GM12878 (cell line): Measurements from ENCODE around the gene SSBP4. TPM values are rescaled to one million over a fixed set of nuclear protein-coding genes. Genes with fewer than 3 reads are reported as not detected.

ENCODE experiments used
- ATAC-seq: fragments of 200-7000 bp; cut with Tn5 transposase; 3 replicates; pipeline ENCODE4 v1.9.1; 2020; ENCODE audit warnings: mild to moderate bottlenecking, moderate library complexity
- BruUV-seq: library from RNA; stranded (reverse); fragments of 400-500 nt; replicated peaks from 2 replicates; lab custom pipeline; 2021; lab: Mats Ljungman, UMichigan
- CTCF ChIA-PET: fragments of 300-600 bp; sonication (Branson Sonifier 250); formaldehyde crosslinking; extraction: SDS; loops from one replicate; lab custom pipeline; 2021; ENCODE audit warnings: inconsistent platforms; lab: Yijun Ruan, JAX
- POLR2A ChIA-PET: fragments of 350-600 bp; formaldehyde crosslinking; extraction: SDS; loops from one replicate; lab custom pipeline; 2021; ENCODE audit warnings: inconsistent platforms; lab: Charles Lee
- RAD21 ChIA-PET: fragments of 300-600 bp; sonication (Branson Sonifier 250); formaldehyde crosslinking; loops from one replicate; lab custom pipeline; 2023; ENCODE audit warnings: antibody characterized with exemption; ENCODE audit not compliant: unreplicated experiment; lab: Charles Lee
- SMC1A ChIA-PET: fragments of 300-600 bp; sonication (Branson Sonifier 250); formaldehyde crosslinking; loops from one replicate; lab custom pipeline; 2023; ENCODE audit not compliant: unreplicated experiment, uncharacterized antibody; lab: Charles Lee
- DNase-seq: peaks from one replicate; pipeline ENCODE4 v3.0.0-alpha.2; 2011; ENCODE audit warnings: low read depth, low spot score
- FAIRE-seq: peaks from 3 replicates; lab custom pipeline; 2011; peaks lifted over from hg19 to GRCh38; lab: Jason Lieb, UNC
- H2AFZ ChIP-seq: 2 replicates; pipeline ENCODE4 v1.6.0; 2011; ENCODE audit warnings: low read depth, low read length, control low read depth; ENCODE audit not compliant: control insufficient read depth
- H3K27ac ChIP-seq: 2 replicates; pipeline ENCODE4 v1.5.1; 2011; ENCODE audit warnings: control low read depth; ENCODE audit not compliant: control insufficient read depth, insufficient read depth
- H3K27me3 ChIP-seq, 2 experiments: replicated peaks in 1 of 2; 2 replicates each; pipeline versions ENCODE4 v1.6.0 to v1.6.1; 2011; ENCODE audit warnings: low read length in 1 of 2; ENCODE audit not compliant: control insufficient read depth in 2 of 2, insufficient read depth in 2 of 2
- H3K36me3 ChIP-seq, 2 experiments: 2 replicates each; pipeline ENCODE4 v1.5.1; 2011; ENCODE audit warnings: low read length in 1 of 2; ENCODE audit not compliant: control insufficient read depth in 2 of 2, insufficient read depth in 2 of 2
- H3K4me1 ChIP-seq: 2 replicates; pipeline ENCODE4 v1.6.1; 2011; ENCODE audit warnings: mild to moderate bottlenecking, low read length, moderate library complexity, mixed read lengths; ENCODE audit not compliant: control insufficient read depth, insufficient read depth
- H3K4me2 ChIP-seq: 2 replicates; pipeline ENCODE4 v1.6.0; 2011; ENCODE audit warnings: control low read depth; ENCODE audit not compliant: control insufficient read depth, insufficient read depth
- H3K4me3 ChIP-seq: fragments of 200-600 bp; sonication (generic); 2 replicates; pipeline ENCODE4 v1.5.1; 2016
- H3K79me2 ChIP-seq: 2 replicates; pipeline ENCODE4 v1.6.0; 2011; ENCODE audit warnings: low read length; ENCODE audit not compliant: control insufficient read depth, insufficient read depth
- H3K9ac ChIP-seq: 2 replicates; pipeline ENCODE4 v1.8.0; 2011; ENCODE audit warnings: low read length, control low read depth, mixed read lengths; ENCODE audit not compliant: control insufficient read depth, insufficient read depth
- H3K9me3 ChIP-seq: replicated peaks from 3 replicates; pipeline ENCODE4 v1.5.1; 2011; ENCODE audit warnings: mild to moderate bottlenecking, low read length; ENCODE audit not compliant: control insufficient read depth, insufficient read depth
- H4K20me1 ChIP-seq: 2 replicates; pipeline ENCODE4 v1.6.0; 2011; ENCODE audit not compliant: control insufficient read depth, insufficient read depth
- EP300 ChIP-seq, 2 experiments: fragments of 150-350 bp in 1 of 2; IDR thresholded peaks; 2 replicates each; pipeline ENCODE4 v1.6.1; 2011 to 2012; ENCODE audit warnings: low read depth in 2 of 2, low read length in 2 of 2, borderline replicate concordance in 1 of 2, improper control_type of control experiment in 1 of 2, inconsistent platforms in 1 of 2; ENCODE audit not compliant: control insufficient read depth in 1 of 2
- MXI1 ChIP-seq: fragments of 150-350 bp; IDR thresholded peaks from 2 replicates; pipeline ENCODE4 v1.6.1; 2011; ENCODE audit warnings: low read depth, mild to moderate bottlenecking, inconsistent platforms, low read length, improper control_type of control experiment
- NFYA ChIP-seq: IDR thresholded peaks from 2 replicates; pipeline ENCODE4 v1.6.1; 2011; ENCODE audit warnings: low read depth, mild to moderate bottlenecking, low read length, improper control_type of control experiment, borderline replicate concordance
- POLR2A ChIP-seq: IDR thresholded peaks from 2 replicates; pipeline ENCODE4 v1.6.1; 2011; ENCODE audit warnings: low read depth, mild to moderate bottlenecking, low read length
- SREBF1 ChIP-seq: IDR thresholded peaks from 2 replicates; pipeline ENCODE4 v1.6.1; 2012; ENCODE audit warnings: mild to moderate bottlenecking, low read length
- WGBS: methylation state at CpG from one replicate; pipeline ENCODE4 v1.1.6; 2016; ENCODE audit warnings: low lambda C conversion rate; ENCODE audit not compliant: insufficient replicate concordance, insufficient coverage; ENCODE audit errors: missing lambda C conversion rate; 5-methylcytosine and 5-hydroxymethylcytosine counted together
- in situ Hi-C: fragments of 300-500 bp; cut with MboI; formaldehyde crosslinking; loops from 9 replicates; pipeline ENCODE4 v1.14.3; 2018; ENCODE audit warnings: mixed read lengths
- intact Hi-C: fragments of 100-400 bp; cut with micrococcal nuclease; formaldehyde crosslinking; loops from one replicate; pipeline ENCODE4 v1.14.2; 2022; ENCODE audit not compliant: unreplicated experiment
- polyA plus RNA-seq, 11 experiments: library from polyadenylated mRNA; depleted of rRNA in 4 of 11; unstranded in 6 of 11; stranded (reverse) in 5 of 11; fragments of >200 nt; fragmentation: Nextera tagmentation in 4 of 11; fragmentation: Illumina TruSeq in 1 of 11; extraction: Ambion mirVana in 4 of 11; extraction: Trizol in 1 of 11; gene quantifications; 1 replicate in 1 of 11; 2 replicates in 10 of 11; pipeline versions ENCODE4 v1.2.1 to v1.2.3, GENCODE V29; 2011 to 2016; ENCODE audit warnings: inconsistent platforms in 2 of 11, missing spikeins in 2 of 11, low read depth in 1 of 11
- total RNA-seq, 4 experiments: library from RNA; depleted of rRNA in 3 of 4; stranded (reverse); fragments of >200 nt in 3 of 4; fragmentation: Illumina TruSeq in 1 of 4; extraction: Trizol in 1 of 4; gene quantifications; 2 replicates each; pipeline versions ENCODE4 v1.2.1 to v1.2.3, GENCODE V29; 2013 to 2021
- TF ChIP-seq, protein P1 (sequence below): IDR thresholded peaks from 2 replicates; pipeline ENCODE4 v1.6.1; 2011; ENCODE audit warnings: low read depth, mild to moderate bottlenecking, low read length, moderate library complexity, borderline replicate concordance; ENCODE audit errors: extremely low read depth
- TF ChIP-seq, protein P2 (sequence below): IDR thresholded peaks from 2 replicates; pipeline ENCODE4 v1.6.1; 2012; ENCODE audit warnings: improper control_type of control experiment, low read depth, low read length; ENCODE audit not compliant: insufficient replicate concordance
- TF ChIP-seq, protein P3 (sequence below): fragments of 450-650 bp; IDR thresholded peaks from 2 replicates; pipeline ENCODE4 v1.6.1; 2017; ENCODE audit warnings: low read depth, mild to moderate bottlenecking, moderate library complexity

SSBP4 gene
- total and polyA plus RNA-seq, 10 of the 15 experiments (the other 5 are each of a cell fraction or from before 2014, with no cell fraction given) = 0.37 to 150 (median 38.9) TPM

DNA sequence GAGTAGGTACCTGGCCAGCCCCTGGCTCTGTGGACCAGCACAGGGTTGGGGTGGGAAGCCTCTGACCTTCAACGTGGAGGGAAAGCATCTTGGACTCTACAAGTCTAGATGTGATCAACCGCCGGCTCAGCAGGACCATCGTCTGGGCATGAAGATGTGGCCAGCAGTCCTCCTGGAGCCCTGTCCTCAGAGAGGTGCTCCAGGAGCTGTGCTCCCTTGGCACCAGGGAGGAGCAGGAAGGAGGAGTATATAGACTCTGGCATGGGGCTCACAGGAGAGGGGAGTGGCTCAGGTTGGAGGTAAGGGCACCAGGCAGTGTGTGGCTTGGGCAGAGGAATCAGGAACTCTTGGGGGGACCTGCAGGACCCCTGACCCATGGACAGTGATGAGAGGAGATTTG lies 37.1 kb downstream of the SSBP4 start:
- no peaks in the 10 kb centered on the region for H3K79me2 ChIP-seq
- SMC1A ChIA-PET = no interaction called here
- TF ChIP-seq, protein P1, sequence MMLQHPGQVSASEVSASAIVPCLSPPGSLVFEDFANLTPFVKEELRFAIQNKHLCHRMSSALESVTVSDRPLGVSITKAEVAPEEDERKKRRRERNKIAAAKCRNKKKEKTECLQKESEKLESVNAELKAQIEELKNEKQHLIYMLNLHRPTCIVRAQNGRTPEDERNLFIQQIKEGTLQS = no peak
- 0 out of 2 replicates have a peak, but pooled peaks have one; percentile 16 for TF ChIP-seq POLR2A
- TF ChIP-seq, all 136 proteins: peak for 1
- H3K9ac ChIP-seq = no peak overlapping the region
- ATAC-seq (no peak), FAIRE-seq (no peak), DNase-seq (no peak)
- ChIA-PET RAD21 (no interaction called here), POLR2A (no interaction called here), CTCF (no interaction called here)
- no peaks in the 10 kb centered on the region for H4K20me1 ChIP-seq
- no peak overlapping the region for H2AFZ ChIP-seq
- no peaks in the 10 kb centered on the region for H3K27me3 ChIP-seq
- 83% methylated on average over 4 of the region's 4 CpGs for WGBS
- H3K4me1 ChIP-seq = no peaks in the 10 kb centered on the region
- no peak overlapping the region for H3K27ac ChIP-seq
- no peaks in the 10 kb centered on the region for H3K9me3 ChIP-seq
- peaks cover 18 to 33% of the 10 kb centered on the region in 2 experiments; a peak in 3 of 4 replicates for H3K36me3 ChIP-seq
- no peak overlapping the region for H3K4me3 ChIP-seq
- H3K4me2 ChIP-seq = no peak overlapping the region
- in situ Hi-C loops (loop anchor here (10.0 to 25.0 kb wide), 2 partner anchors 219 to 406 kb away; no protein-coding TSS in a partner anchor), intact Hi-C loops (loop anchor here (10.0 kb wide), 1 partner anchor 389 kb away; no protein-coding TSS in a partner anchor)
- no TSS peak for BruUV-seq

DNA sequence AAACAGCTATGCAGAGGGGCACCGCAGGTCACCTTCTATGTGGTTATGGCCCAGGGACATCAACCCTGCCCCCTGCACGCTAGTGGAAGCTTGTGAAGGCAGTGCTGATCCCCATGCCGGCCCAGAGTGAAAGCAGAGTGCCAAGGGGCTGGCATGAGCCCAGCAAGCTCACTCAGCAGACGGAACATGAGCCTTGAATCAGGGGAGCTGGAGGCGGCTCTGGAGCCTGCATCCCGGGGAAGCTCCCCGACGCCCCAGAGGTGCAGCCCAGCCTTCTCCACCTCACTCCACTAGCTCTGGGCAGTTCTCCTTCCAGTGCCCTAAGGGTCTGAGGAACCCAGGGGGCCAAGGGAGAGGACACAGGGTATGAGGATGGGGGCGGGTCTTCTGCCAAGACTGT lies 37.8 kb downstream of the SSBP4 start:
- peaks cover 21 to 33% of the 10 kb centered on the region in 2 experiments; a peak in 3 of 4 replicates for H3K36me3 ChIP-seq
- WGBS = 92% methylated on average over 9 of the region's 9 CpGs
- H3K4me1 ChIP-seq = no peaks in the 10 kb centered on the region
- DNase-seq (no peak), ATAC-seq (no peak), FAIRE-seq (no peak)
- H3K27me3 ChIP-seq = no peaks in the 10 kb centered on the region
- no peaks in the 10 kb centered on the region for H3K9me3 ChIP-seq
- no peak overlapping the region for H2AFZ ChIP-seq
- no peaks in the 10 kb centered on the region for H3K79me2 ChIP-seq
- H3K27ac ChIP-seq = no peak overlapping the region
- ChIA-PET SMC1A (interaction anchor here (0.6 kb wide), 1 partner anchor 205 kb away, joined by 4 read pairs; no protein-coding TSS in a partner anchor), RAD21 (no interaction called here), POLR2A (no interaction called here), CTCF (interaction anchor here (0.5 to 1.4 kb wide), 2 partner anchors 12 to 245 kb away, joined by 3 to 6 read pairs; no protein-coding TSS in a partner anchor)
- no peak overlapping the region for H3K4me2 ChIP-seq
- intact Hi-C loops = loop anchor here (10.0 kb wide), 1 partner anchor 388 kb away; no protein-coding TSS in a partner anchor
- H3K4me3 ChIP-seq = no peak overlapping the region
- no peak overlapping the region for H3K9ac ChIP-seq
- no TSS peak for BruUV-seq
- H4K20me1 ChIP-seq = peaks cover 4% of the 10 kb centered on the region; the same call in 1 of the 2 replicates
- in situ Hi-C loops = loop anchor here (10.0 to 25.0 kb wide), 2 partner anchors 218 to 405 kb away; no protein-coding TSS in a partner anchor
- TF ChIP-seq, protein P2, sequence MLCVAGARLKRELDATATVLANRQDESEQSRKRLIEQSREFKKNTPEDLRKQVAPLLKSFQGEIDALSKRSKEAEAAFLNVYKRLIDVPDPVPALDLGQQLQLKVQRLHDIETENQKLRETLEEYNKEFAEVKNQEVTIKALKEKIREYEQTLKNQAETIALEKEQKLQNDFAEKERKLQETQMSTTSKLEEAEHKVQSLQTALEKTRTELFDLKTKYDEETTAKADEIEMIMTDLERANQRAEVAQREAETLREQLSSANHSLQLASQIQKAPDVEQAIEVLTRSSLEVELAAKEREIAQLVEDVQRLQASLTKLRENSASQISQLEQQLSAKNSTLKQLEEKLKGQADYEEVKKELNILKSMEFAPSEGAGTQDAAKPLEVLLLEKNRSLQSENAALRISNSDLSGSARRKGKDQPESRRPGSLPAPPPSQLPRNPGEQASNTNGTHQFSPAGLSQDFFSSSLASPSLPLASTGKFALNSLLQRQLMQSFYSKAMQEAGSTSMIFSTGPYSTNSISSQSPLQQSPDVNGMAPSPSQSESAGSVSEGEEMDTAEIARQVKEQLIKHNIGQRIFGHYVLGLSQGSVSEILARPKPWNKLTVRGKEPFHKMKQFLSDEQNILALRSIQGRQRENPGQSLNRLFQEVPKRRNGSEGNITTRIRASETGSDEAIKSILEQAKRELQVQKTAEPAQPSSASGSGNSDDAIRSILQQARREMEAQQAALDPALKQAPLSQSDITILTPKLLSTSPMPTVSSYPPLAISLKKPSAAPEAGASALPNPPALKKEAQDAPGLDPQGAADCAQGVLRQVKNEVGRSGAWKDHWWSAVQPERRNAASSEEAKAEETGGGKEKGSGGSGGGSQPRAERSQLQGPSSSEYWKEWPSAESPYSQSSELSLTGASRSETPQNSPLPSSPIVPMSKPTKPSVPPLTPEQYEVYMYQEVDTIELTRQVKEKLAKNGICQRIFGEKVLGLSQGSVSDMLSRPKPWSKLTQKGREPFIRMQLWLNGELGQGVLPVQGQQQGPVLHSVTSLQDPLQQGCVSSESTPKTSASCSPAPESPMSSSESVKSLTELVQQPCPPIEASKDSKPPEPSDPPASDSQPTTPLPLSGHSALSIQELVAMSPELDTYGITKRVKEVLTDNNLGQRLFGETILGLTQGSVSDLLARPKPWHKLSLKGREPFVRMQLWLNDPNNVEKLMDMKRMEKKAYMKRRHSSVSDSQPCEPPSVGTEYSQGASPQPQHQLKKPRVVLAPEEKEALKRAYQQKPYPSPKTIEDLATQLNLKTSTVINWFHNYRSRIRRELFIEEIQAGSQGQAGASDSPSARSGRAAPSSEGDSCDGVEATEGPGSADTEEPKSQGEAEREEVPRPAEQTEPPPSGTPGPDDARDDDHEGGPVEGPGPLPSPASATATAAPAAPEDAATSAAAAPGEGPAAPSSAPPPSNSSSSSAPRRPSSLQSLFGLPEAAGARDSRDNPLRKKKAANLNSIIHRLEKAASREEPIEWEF = no peak
- TF ChIP-seq, protein P3, sequence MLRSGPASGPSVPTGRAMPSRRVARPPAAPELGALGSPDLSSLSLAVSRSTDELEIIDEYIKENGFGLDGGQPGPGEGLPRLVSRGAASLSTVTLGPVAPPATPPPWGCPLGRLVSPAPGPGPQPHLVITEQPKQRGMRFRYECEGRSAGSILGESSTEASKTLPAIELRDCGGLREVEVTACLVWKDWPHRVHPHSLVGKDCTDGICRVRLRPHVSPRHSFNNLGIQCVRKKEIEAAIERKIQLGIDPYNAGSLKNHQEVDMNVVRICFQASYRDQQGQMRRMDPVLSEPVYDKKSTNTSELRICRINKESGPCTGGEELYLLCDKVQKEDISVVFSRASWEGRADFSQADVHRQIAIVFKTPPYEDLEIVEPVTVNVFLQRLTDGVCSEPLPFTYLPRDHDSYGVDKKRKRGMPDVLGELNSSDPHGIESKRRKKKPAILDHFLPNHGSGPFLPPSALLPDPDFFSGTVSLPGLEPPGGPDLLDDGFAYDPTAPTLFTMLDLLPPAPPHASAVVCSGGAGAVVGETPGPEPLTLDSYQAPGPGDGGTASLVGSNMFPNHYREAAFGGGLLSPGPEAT = no peak
- TF ChIP-seq MXI1 (no peak), EP300 (IDR thresholded peaks at IDR 0.05; ENCODE audit: borderline replicate concordance in 1 of 2, control insufficient read depth in 1 of 2, low read depth in 2 of 2, low read length in 2 of 2) (no peak), NFYA (no peak), SREBF1 (no peak)
